Coronary artery (tissue), 2 donors: ENCODE results near the gene RBM17.

ENCODE experiments used
- DNase-seq: peaks from one replicate; pipeline ENCODE4 v3.0.0-alpha.2; 2017; ENCODE audit warnings: low spot score
- H3K27ac ChIP-seq, 2 donors: fragments of 200-600 bp; sonication (generic); one replicate each; pipeline ENCODE4 v1.5.1; 2016 to 2019
- H3K4me3 ChIP-seq: fragments of 200-600 bp; sonication (generic); 2 replicates; pipeline ENCODE4 v1.5.1; 2016; ENCODE audit warnings: mild to moderate bottlenecking, moderate library complexity
- TF ChIP-seq, protein P1 (sequence below): fragments of 200-600 bp; sonication (generic); IDR thresholded peaks from one replicate; pipeline ENCODE4 v1.5.1; 2019; ENCODE audit warnings: antibody characterized with exemption

The RBM17 gene

GRCh38 chr10:6092731-6093130, 3.9 kb downstream of the RBM17 start:
- no peak overlapping the region for H3K27ac ChIP-seq
- DNase-seq, result no peak
- no peak overlapping the region for H3K4me3 ChIP-seq
- TF ChIP-seq, protein P1, sequence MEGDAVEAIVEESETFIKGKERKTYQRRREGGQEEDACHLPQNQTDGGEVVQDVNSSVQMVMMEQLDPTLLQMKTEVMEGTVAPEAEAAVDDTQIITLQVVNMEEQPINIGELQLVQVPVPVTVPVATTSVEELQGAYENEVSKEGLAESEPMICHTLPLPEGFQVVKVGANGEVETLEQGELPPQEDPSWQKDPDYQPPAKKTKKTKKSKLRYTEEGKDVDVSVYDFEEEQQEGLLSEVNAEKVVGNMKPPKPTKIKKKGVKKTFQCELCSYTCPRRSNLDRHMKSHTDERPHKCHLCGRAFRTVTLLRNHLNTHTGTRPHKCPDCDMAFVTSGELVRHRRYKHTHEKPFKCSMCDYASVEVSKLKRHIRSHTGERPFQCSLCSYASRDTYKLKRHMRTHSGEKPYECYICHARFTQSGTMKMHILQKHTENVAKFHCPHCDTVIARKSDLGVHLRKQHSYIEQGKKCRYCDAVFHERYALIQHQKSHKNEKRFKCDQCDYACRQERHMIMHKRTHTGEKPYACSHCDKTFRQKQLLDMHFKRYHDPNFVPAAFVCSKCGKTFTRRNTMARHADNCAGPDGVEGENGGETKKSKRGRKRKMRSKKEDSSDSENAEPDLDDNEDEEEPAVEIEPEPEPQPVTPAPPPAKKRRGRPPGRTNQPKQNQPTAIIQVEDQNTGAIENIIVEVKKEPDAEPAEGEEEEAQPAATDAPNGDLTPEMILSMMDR, result no peak

GRCh38 chr10:6095810-6096570, 7.2 kb downstream of the RBM17 start:
- H3K4me3 ChIP-seq, result no peak overlapping the region
- no peak overlapping the region for H3K27ac ChIP-seq
- DNase-seq, result no peak
- TF ChIP-seq, protein P1, result no peak

DNA sequence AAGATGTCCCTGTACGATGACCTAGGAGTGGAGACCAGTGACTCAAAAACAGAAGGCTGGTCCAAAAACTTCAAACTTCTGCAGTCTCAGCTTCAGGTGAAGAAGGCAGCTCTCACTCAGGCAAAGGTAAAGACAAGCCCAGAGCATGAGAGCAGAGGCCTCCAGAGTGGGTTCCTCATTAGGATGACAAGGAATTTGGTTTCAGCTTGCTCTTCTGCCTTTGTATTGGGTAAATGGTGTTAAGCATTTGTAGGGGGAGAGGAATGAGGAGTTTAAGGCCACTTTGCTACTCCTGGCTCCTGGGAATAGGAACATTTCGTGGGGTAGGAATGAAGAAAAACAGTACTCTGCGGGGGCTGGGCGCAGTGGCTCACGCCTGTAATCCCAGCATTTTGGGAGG, 8.2 kb downstream of the RBM17 start:
- Histone ChIP-seq H3K27ac (no peak overlapping the region), H3K4me3 (no peak overlapping the region)
- TF ChIP-seq, protein P1, result no peak
- DNase-seq, result no peak

GRCh38 chr10:6098156-6098555, 9.3 kb downstream of the RBM17 start:
- Histone ChIP-seq H3K4me3 (no peak overlapping the region), H3K27ac (no peak overlapping the region)
- TF ChIP-seq, protein P1, result no peak
- no peak for DNase-seq

DNA sequence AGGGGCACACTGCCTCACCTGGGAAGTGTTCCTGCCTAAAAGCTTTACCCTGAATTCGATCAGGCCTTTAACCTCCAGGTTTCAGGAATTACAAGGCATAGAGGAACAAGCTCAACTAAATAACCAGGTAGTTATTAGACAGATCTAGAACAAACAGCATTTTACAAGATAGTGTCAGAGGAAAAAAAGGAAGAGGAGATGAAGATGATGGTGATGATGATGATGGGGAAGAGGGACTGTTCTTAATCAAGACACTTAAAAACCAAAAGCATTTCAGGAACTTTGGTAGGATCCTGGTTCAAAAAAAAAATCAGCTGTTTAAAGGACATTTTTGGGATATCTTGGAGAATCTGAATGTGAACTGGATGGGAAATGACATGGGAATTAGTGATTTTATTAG, 11.5 kb downstream of the RBM17 start:
- Histone ChIP-seq H3K27ac (no peak overlapping the region), H3K4me3 (no peak overlapping the region)
- TF ChIP-seq, protein P1, result no peak
- DNase-seq, result no peak

GRCh38 chr10:6101181-6101580, 12.3 kb downstream of the RBM17 start:
- TF ChIP-seq, protein P1, result no peak
- H3K4me3 ChIP-seq, result no peak overlapping the region
- H3K27ac ChIP-seq, result no peak overlapping the region
- no peak for DNase-seq

DNA sequence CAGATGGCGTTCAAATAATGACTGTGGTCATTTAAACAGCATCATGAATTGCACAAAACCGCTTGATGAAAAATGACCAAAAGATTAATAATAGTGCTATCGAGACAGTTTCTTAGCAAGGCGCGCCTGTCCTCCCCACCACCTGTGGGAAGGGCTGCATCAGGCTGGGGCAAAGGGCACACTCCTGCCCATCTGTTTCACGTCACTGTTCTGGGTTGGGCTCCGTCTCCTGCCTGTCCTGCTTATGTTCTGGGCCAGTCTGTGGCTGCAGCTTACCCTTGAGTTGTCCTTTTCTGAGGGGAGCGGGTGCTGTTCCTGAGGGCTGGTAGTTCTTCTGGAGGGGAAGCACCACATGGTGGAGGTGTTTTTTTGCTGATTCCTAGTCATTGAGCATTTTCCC, 13.3 kb downstream of the RBM17 start:
- Histone ChIP-seq H3K4me3 (no peak overlapping the region), H3K27ac (no peak overlapping the region)
- TF ChIP-seq, protein P1, result no peak
- no peak for DNase-seq
